HG02623 (cell line): ENCODE measurements around the gene FARS2.

ENCODE experiments used
- ATAC-seq: cut with Tn5 transposase; IDR thresholded peaks from one replicate; pipeline ENCODE4 v1.9.1; 2021; ENCODE audit warnings: moderate library complexity; ENCODE audit not compliant: unreplicated experiment

The FARS2 gene

GRCh38 chr6:5814116-5814515, 552.8 kb downstream of the FARS2 start:
- no peak for ATAC-seq

GRCh38 chr6:5814901-5815300, 553.6 kb downstream of the FARS2 start:
- no peak for ATAC-seq

GRCh38 chr6:5817869-5818268, 556.6 kb downstream of the FARS2 start:
- ATAC-seq, result no peak

- no peak for ATAC-seq
Measured at GRCh38 chr6:5818959-5819358, 557.6 kb downstream of the FARS2 start.
